Stimulated activated naive CD8-positive, alpha-beta T cell treated with anti-CD3 and anti-CD28 coated beads, Interleukin-15, Interleukin-2, amounts not matched to agents 100 ng/mL and 50 ng/mL, for 24 hours (primary cell): ENCODE data around the gene ARHGEF28.

Source experiments
- H3K27ac Mint-ChIP-seq: one replicate; pipeline ENCODE4 v1.8.0; 2021; ENCODE audit warnings: mild to moderate bottlenecking, mixed read lengths
- H3K27me3 Mint-ChIP-seq: one replicate; pipeline ENCODE4 v1.8.0; 2021; ENCODE audit warnings: mixed read lengths
- H3K36me3 Mint-ChIP-seq: one replicate; pipeline ENCODE4 v1.8.0; 2021; ENCODE audit warnings: low read depth, mixed read lengths
- H3K4me1 Mint-ChIP-seq: one replicate; pipeline ENCODE4 v1.8.0; 2021; ENCODE audit warnings: low read depth, mixed read lengths
- H3K4me3 Mint-ChIP-seq: one replicate; pipeline ENCODE4 v1.8.0; 2021; ENCODE audit warnings: mild to moderate bottlenecking, mixed read lengths
- H3K9me3 Mint-ChIP-seq: one replicate; pipeline ENCODE4 v1.8.0; 2021; ENCODE audit warnings: mixed read lengths

Gene ARHGEF28

DNA sequence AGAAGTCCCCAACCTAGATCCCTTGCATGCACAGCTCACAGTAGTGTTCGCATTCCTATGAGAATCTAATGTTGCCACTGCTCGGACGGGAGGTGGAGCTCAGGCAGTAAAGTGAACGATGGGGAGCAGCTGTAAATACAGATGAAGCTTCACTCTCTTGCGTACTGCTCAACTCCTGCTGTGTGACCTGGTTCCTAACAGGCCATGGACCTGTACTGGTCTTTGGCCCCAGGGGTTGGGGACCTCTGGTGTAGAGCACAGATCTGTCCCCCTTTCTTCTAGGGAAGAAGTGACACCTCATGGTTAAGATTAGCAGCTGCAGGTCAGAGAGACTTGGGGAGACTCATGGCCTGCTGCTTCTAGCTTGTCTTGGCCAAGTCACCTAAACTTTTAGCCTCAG lies 7.1 kb downstream of the ARHGEF28 start:
- H3K36me3 Mint-ChIP-seq, result no peaks in the 10 kb centered on the region
- no peaks in the 10 kb centered on the region for H3K4me1 Mint-ChIP-seq
- H3K9me3 Mint-ChIP-seq, result no peaks in the 10 kb centered on the region
- no peak overlapping the region for H3K4me3 Mint-ChIP-seq
- no peak overlapping the region for H3K27ac Mint-ChIP-seq
- H3K27me3 Mint-ChIP-seq, result peaks cover 39% of the 10 kb centered on the region

DNA sequence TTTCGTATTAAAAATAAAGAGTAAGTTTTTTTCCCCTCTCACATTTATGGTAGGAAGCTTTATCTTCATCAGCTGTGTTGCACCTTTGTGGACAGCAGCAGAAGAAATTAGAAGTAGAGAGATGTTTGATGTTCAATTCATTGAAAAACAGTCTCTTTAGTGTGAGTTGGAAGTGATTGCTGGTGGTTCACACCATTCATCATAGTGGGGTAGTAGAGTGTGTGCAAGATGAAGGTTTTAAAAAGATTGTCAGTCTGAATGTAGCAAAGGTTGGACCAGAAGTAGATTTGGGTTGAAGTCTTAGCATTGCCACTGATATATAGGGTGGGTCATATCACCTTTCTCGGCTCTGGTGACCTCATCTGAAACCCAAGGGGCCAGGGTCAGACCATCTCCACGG lies 10.4 kb downstream of the ARHGEF28 start:
- no peak overlapping the region for H3K27ac Mint-ChIP-seq
- no peaks in the 10 kb centered on the region for H3K4me1 Mint-ChIP-seq
- no peaks in the 10 kb centered on the region for H3K36me3 Mint-ChIP-seq
- no peaks in the 10 kb centered on the region for H3K9me3 Mint-ChIP-seq
- H3K27me3 Mint-ChIP-seq, result peaks cover 28% of the 10 kb centered on the region
- no peak overlapping the region for H3K4me3 Mint-ChIP-seq

DNA sequence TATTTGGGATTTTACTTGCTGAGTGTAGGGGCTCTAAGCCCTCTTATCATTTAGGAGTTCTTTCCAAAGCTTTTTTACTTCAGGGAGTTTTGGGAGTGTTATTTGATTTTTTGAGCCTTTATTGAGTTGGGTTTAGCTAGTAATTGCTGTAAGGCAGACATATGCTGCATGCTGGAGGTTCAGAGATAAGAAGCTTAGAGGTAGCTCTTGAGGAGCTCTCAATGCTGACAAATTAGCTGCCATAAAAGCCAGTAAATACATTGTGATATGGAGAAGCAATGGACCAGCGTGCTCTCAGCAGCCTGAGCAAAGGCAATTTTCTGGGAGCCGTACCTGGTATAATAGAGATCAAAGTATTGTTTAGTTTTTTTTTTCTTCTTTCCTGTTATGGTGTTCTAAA lies 11.6 kb downstream of the ARHGEF28 start:
- H3K36me3 Mint-ChIP-seq, result no peaks in the 10 kb centered on the region
- peaks cover 22% of the 10 kb centered on the region for H3K27me3 Mint-ChIP-seq

DNA sequence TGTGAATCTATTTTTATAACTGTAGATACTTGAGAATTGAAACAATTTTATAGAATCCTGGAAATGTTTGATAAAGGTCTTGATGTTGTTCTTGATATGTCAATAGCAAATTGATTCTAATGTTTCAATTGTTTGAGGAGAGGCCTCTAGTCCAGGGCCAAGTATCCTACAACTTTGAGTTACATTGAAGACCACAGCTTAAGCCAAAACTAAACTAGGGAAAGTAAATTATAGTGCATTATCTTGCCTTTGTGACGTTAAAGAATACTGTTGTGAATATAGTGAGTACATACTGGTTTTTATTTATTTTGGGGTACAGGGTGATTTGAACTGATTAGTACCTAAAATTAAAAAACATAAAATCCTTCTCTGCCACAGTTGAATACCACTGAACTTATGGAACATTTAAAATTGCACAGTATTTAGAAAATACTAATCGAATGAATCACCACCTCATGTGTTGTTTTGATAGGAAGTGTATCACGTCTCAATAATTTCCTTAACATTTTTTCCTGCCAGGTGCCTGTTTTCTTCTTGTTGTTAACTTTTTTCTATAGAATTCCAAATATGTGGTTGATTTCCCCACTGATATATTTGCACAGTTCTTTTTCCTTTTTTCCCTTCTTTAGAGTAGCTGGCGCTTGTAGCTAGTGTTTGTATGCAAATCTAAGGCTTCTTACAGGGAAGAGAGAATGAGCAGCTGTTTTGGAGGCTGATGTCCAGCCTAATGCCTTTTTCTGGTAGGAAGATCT lies 12.5 kb downstream of the ARHGEF28 start:
- peaks cover 22% of the 10 kb centered on the region for H3K27me3 Mint-ChIP-seq
- H3K27ac Mint-ChIP-seq, result no peak overlapping the region
- H3K4me3 Mint-ChIP-seq, result no peak overlapping the region
- no peaks in the 10 kb centered on the region for H3K9me3 Mint-ChIP-seq
- H3K4me1 Mint-ChIP-seq, result no peaks in the 10 kb centered on the region
- no peaks in the 10 kb centered on the region for H3K36me3 Mint-ChIP-seq

More for the DNA sequence above, 11.6 kb downstream of the ARHGEF28 start:
- H3K4me1 Mint-ChIP-seq, result no peaks in the 10 kb centered on the region
- H3K9me3 Mint-ChIP-seq, result no peaks in the 10 kb centered on the region
- H3K4me3 Mint-ChIP-seq, result no peak overlapping the region
- no peak overlapping the region for H3K27ac Mint-ChIP-seq

DNA sequence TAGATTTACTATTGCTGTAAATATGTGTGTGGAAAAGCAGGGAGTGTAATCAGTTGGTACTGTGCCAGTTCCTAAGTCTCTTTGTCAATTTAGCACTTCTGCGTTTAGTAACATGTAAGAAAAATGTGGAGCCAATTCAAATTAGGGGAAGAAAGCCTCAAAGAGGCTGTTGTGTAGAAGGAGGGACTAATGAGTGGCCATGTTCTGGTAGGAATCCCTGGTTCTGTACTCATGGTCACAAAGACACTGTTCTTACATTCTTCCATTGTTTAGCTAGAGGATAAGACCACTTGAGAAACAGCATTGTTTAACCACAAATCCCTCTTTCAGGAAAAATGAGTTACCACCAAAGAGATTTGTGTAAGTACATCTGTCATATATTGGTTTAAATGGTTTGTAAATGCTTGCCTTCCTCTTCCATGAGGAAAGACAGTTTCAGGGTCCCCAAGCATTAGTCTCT lies 14.9 kb downstream of the ARHGEF28 start:
- Mint-ChIP-seq H3K27me3 (peaks cover 34% of the 10 kb centered on the region), H3K36me3 (no peaks in the 10 kb centered on the region), H3K4me1 (no peaks in the 10 kb centered on the region), H3K9me3 (no peaks in the 10 kb centered on the region), H3K4me3 (no peak overlapping the region), H3K27ac (no peak overlapping the region)

DNA sequence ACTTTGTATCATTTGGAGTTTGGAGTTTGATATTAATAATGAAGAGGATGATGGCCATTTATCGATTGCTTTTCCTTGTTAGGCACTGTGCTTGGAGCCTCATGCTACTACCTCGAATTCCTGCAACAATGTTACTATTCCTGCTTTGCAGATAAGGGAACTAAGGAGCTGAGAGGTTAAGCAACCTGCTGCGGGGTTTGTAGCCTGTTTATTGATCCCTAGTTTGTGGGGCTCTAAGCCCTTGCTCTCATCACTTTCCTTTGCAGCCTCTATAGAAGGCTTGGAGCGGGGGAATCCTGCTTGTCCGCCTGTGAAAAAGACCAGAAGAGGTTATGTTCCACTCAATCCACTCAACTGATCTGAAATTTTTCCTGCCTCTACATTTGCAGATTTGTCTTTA lies 15.8 kb downstream of the ARHGEF28 start:
- H3K4me1 Mint-ChIP-seq, result no peaks in the 10 kb centered on the region
- no peaks in the 10 kb centered on the region for H3K9me3 Mint-ChIP-seq
- no peak overlapping the region for H3K4me3 Mint-ChIP-seq
- H3K36me3 Mint-ChIP-seq, result no peaks in the 10 kb centered on the region
- H3K27me3 Mint-ChIP-seq, result peaks cover 39% of the 10 kb centered on the region
- no peak overlapping the region for H3K27ac Mint-ChIP-seq

DNA sequence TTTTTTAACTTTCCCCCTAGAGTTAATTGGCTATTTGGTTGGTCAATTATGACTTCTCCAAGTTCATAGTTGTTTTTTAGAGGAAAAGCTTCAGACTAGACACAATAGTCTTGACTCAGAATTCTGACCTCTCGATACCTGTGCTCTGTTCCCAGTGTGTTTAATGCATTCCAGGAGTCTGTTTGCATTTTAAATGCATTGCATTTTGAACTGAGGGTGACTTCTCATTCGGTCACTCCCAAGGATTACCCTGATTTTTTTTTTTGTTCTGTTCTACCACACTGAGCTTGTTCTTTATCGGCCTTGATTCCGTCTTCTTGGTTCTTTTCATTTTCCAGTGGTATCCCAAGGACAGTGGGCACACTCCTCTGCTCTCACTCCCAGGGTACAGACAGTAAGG lies 16.3 kb downstream of the ARHGEF28 start:
- no peak overlapping the region for H3K27ac Mint-ChIP-seq
- no peaks in the 10 kb centered on the region for H3K4me1 Mint-ChIP-seq
- H3K36me3 Mint-ChIP-seq, result no peaks in the 10 kb centered on the region
- H3K27me3 Mint-ChIP-seq, result peaks cover 39% of the 10 kb centered on the region
- no peaks in the 10 kb centered on the region for H3K9me3 Mint-ChIP-seq
- H3K4me3 Mint-ChIP-seq, result no peak overlapping the region

DNA sequence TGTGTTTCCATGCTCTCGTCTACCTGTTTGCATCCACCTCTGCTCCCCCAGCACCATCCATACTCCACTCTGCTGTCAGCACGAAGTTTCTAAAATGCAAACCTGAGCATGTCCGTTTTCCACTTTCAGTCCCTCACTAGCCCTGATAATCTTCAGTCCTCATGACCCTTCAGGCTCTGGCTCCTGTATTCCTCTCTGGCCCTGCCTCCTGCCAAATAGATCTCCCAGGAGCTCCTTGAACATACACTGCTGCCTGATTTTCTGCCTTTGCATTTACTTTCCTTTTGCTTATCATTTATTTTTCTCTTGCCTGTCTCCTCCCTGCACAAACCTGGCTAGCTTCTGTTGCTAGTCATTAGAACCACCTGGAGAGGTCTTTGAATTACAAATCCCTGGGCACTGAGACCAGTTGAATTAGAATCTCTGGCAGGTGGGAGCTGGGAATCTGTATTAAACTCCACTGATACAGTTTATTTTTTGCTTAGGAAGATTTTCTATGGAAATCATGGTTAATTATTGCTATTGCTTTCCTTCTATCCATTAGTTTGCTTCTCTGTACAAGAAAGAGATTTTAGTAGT lies 18.5 kb downstream of the ARHGEF28 start:
- Mint-ChIP-seq H3K4me1 (no peaks in the 10 kb centered on the region), H3K9me3 (no peaks in the 10 kb centered on the region), H3K27me3 (peaks cover 34% of the 10 kb centered on the region), H3K27ac (no peak overlapping the region), H3K36me3 (no peaks in the 10 kb centered on the region), H3K4me3 (no peak overlapping the region)

DNA sequence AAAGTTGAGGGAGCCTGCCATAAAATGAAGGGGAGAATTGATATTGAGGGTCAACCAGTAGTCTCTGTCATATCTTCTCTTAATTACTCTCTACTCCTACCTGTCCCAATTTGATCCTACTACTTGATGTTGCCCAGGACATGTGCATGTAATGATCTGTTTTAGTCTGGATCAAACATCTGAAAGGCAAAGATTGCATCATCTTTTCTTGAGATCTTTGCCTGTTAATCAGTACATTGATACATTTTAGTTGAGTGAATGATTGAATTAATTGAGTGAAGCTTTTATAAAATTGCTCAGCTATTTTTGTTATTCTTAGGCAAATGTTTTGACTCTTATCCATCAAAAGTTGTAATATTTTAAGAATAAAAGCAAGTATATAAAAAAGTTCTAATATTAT lies 21.7 kb downstream of the ARHGEF28 start:
- no peak overlapping the region for H3K4me3 Mint-ChIP-seq

DNA sequence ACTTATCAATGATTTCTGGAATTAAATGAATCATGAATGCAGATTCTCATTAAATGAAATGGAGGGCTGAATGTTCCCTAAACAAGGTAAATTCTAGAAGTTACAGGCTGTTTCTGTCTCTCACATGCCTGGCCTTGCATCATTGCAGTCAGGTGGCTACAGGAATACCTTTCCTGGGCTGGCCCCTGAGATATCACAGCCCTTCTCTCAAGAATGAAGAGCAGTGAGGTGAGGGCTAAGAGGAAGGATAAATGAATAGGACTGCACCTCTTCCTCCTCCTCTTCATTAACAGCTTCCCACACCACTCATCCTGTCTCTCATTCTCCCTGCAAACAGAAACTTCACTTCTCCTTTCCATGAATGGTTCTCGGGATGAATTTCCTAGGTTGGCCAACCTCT lies 22.5 kb downstream of the ARHGEF28 start:
- H3K4me3 Mint-ChIP-seq, result no peak overlapping the region
- H3K36me3 Mint-ChIP-seq, result no peaks in the 10 kb centered on the region
- H3K27ac Mint-ChIP-seq, result no peak overlapping the region
- no peaks in the 10 kb centered on the region for H3K9me3 Mint-ChIP-seq
- H3K4me1 Mint-ChIP-seq, result no peaks in the 10 kb centered on the region
- peaks cover 31% of the 10 kb centered on the region for H3K27me3 Mint-ChIP-seq

More for the DNA sequence above, 21.7 kb downstream of the ARHGEF28 start:
- Mint-ChIP-seq H3K36me3 (no peaks in the 10 kb centered on the region), H3K9me3 (no peaks in the 10 kb centered on the region), H3K27ac (no peak overlapping the region), H3K4me1 (no peaks in the 10 kb centered on the region), H3K27me3 (peaks cover 31% of the 10 kb centered on the region)

DNA sequence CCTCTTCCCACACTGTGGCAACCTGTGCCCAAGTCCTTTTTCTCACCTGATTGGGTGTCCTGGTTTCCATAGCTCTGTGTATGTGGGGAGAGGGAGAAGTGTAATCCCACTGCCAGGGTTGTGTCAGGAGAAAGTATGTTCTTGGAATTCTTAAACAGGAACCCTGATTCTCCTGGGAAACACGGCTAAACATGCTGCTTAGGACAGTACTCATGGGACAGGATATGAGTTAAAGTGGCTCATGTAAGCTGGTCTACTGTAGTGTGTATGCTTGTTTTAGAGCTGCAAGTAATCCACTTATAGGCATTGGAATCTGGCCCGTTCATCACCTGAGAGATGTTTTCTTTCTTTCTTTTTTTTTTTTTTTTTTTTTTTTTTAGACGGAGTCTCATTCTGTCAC lies 23.9 kb downstream of the ARHGEF28 start:
- Mint-ChIP-seq H3K27me3 (peaks cover 25% of the 10 kb centered on the region), H3K27ac (no peak overlapping the region), H3K36me3 (no peaks in the 10 kb centered on the region), H3K4me3 (no peak overlapping the region), H3K4me1 (no peaks in the 10 kb centered on the region), H3K9me3 (no peaks in the 10 kb centered on the region)

DNA sequence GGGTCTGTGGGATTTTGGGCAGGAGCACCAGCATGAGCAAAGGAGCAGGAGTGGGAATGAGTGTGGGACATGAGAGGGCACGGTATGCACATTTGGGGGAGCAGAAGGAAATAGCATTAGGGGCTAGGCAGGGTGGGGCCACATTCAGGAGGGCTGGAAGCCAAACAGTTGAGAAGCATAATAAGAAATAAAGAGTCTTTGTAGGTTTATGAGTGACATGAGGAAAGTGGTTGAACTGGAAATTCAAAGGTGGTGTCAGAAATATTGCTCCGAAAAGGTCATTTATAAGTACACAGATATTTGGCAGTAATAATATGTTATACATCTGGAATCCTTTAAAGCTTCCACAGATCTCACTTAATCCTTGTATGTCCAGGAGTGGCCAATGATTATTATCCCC lies 26.4 kb downstream of the ARHGEF28 start:
- H3K4me1 Mint-ChIP-seq, result no peaks in the 10 kb centered on the region
- no peak overlapping the region for H3K4me3 Mint-ChIP-seq
- peaks cover 11% of the 10 kb centered on the region for H3K27me3 Mint-ChIP-seq
- no peak overlapping the region for H3K27ac Mint-ChIP-seq
- no peaks in the 10 kb centered on the region for H3K36me3 Mint-ChIP-seq
- H3K9me3 Mint-ChIP-seq, result no peaks in the 10 kb centered on the region

DNA sequence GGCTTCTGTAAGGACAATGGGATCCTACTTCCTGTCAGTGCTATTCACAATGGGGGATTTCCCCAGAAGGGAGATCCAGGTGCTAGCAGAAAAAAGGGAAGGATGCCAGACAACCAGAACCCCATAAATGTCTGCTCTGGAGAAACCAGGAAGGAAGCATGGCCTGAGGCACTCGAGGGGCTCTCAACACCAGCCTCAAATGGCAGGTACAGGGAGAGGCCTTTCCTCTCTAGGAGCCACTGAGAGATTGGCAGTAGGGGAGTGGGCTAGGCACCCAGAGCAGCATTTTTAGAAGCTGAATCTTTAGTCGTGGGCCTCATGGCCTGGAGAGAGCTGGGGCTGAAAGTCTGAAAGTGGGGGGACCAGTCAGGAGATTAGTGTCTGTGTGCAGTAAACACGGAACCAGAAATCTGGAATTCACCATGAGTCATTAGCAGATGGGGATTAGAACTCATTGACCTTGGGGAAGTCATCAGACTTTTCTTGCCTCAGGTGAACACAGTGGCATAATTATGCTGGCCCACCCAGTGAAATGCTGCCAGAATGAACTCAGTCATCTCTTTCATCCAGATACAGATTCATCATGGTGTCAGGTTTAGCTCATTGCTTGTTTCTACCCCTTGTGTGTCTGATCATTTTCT lies 28.3 kb downstream of the ARHGEF28 start:
- Mint-ChIP-seq H3K36me3 (no peaks in the 10 kb centered on the region), H3K27me3 (peaks cover 5% of the 10 kb centered on the region), H3K4me1 (no peaks in the 10 kb centered on the region), H3K4me3 (no peak overlapping the region), H3K9me3 (no peaks in the 10 kb centered on the region), H3K27ac (no peak overlapping the region)

DNA sequence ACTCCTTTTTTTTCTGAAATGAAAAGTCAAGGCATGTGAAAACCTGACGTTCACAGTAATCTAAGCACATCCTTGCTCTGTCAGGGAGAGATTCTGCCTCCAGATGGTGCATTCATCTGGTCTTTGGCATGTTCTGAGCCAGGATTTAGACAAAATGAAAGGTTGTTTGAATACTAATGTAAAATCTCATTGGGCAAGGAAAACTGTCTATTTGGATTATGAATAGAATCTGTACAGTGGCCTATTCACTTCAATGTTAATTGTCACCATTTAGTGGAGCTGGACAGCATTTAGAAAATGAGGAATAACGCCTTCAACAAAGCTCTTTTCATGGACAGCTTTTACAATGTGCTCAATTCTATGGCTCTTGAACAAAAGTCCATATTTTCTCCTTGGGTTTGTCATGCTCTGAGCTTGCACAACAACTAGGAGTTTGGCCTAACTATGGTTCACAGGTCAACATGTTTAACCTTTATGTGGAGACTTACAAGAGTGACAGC lies 28.9 kb downstream of the ARHGEF28 start:
- H3K4me1 Mint-ChIP-seq, result no peaks in the 10 kb centered on the region
- no peak overlapping the region for H3K4me3 Mint-ChIP-seq
- no peaks in the 10 kb centered on the region for H3K36me3 Mint-ChIP-seq
- H3K9me3 Mint-ChIP-seq, result no peaks in the 10 kb centered on the region
- H3K27ac Mint-ChIP-seq, result no peak overlapping the region
- H3K27me3 Mint-ChIP-seq, result peaks cover 5% of the 10 kb centered on the region

DNA sequence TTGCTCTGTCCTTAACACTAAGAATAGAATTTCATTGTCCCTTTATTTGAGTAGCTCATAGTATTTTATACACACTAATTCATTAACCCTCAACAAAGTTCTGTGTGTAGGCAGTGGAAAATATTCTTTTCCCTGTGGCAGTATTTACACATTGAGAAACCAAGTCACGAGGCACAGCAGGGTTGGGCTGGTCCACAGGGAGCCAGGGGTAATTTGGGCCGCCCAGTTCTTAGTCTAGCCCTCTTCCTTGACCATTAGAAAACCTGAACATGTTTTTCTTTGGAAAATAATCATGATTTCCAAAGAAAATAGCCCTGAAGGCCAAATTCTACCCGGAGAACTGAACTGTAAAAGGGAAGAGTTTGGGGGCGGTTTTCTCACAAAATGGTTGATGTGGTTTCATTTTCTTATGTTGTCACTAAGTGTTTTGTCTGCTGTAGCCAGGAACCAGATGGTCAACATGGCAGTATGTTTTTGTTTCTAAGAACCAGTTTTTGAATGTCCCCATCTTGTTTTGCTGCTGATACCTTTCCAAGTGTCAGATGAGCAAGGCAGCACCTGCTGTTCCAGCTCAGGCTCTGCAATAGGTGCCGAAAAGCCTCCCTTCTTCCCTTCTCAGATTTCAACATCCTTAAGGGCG lies 29.6 kb downstream of the ARHGEF28 start:
- Mint-ChIP-seq H3K27ac (no peak overlapping the region), H3K9me3 (no peaks in the 10 kb centered on the region), H3K27me3 (peaks cover 8% of the 10 kb centered on the region), H3K4me1 (no peaks in the 10 kb centered on the region), H3K36me3 (no peaks in the 10 kb centered on the region), H3K4me3 (no peak overlapping the region)
